Measurements from ENCODE around the gene UBE4B.

DNA sequence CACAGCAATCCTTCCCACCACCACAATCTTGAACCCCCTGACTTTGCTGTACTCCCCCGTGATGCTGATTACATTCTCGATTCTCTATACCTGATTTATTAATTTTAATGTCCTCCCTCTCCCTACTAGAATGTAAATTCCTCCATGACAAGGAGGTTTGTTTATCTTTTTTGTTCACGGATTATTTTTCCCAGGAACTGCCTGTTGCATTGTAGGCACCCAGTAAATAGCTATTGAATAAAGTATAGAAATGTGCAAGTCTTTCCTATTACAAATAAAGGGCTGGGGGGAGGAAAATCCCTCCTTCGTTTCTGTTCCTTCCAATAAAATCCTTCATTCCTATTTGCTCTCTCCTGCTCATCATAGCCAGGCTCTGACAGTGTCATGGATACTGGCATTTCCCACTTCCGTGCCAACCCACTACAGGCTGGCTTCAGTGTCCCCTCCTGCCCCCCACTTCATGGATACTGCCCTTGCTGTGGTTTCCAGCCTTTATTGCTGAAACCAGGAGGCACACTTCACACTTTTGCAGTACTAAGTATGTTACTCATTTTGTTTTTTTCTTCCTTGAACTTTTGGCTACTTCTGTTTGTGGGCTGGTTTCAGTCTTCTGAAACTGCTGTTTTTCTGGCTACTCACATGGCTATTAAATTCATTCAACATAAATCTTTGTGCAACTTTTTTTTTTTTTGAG, 185.1 kb downstream of the UBE4B start:
- TF ChIP-seq, protein P1, sequence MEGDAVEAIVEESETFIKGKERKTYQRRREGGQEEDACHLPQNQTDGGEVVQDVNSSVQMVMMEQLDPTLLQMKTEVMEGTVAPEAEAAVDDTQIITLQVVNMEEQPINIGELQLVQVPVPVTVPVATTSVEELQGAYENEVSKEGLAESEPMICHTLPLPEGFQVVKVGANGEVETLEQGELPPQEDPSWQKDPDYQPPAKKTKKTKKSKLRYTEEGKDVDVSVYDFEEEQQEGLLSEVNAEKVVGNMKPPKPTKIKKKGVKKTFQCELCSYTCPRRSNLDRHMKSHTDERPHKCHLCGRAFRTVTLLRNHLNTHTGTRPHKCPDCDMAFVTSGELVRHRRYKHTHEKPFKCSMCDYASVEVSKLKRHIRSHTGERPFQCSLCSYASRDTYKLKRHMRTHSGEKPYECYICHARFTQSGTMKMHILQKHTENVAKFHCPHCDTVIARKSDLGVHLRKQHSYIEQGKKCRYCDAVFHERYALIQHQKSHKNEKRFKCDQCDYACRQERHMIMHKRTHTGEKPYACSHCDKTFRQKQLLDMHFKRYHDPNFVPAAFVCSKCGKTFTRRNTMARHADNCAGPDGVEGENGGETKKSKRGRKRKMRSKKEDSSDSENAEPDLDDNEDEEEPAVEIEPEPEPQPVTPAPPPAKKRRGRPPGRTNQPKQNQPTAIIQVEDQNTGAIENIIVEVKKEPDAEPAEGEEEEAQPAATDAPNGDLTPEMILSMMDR (conservative IDR thresholded peaks at IDR 0.05): no peak
- no peak for TF ChIP-seq ZFX (IDR thresholded peaks at IDR 0.05)
